ENCODE measurements around the gene CPLX3.

CPLX3 gene

GRCh38 chr15:74804935-74805334, 21.5 kb upstream of the CPLX3 start:
- DNase-seq = no peak

- DNase-seq = no peak
These were observed 19.1 kb upstream of the CPLX3 start for GRCh38 chr15:74807282-74807681.

GRCh38 chr15:74808078-74808839, 18.2 kb upstream of the CPLX3 start:
- no peak for DNase-seq

- no peak for DNase-seq
These were observed 17.6 kb upstream of the CPLX3 start for GRCh38 chr15:74808840-74809229.

- DNase-seq = no peak
These were observed 17.2 kb upstream of the CPLX3 start for GRCh38 chr15:74809242-74809641.

- DNase-seq = no peak
These were observed 16.5 kb upstream of the CPLX3 start for GRCh38 chr15:74809956-74810355.

GRCh38 chr15:74812533-74812932, 13.9 kb upstream of the CPLX3 start, which contains the start of gene LMAN1L:
Gene LMAN1L (plus strand): TSS chr15:74812835. CDS start chr15:74812855, 20 bp downstream.
- no peak for DNase-seq

GRCh38 chr15:74815121-74815934, 11.1 kb upstream of the CPLX3 start:
- no peak for DNase-seq

- DNase-seq = no peak
These were observed 10.5 kb upstream of the CPLX3 start for GRCh38 chr15:74815961-74816360.

GRCh38 chr15:74816624-74817369, 9.6 kb upstream of the CPLX3 start:
- no peak for DNase-seq

GRCh38 chr15:74817370-74817737, 9.1 kb upstream of the CPLX3 start:
- DNase-seq = no peak

- DNase-seq = no peak
These were observed 6.4 kb upstream of the CPLX3 start for GRCh38 chr15:74820056-74820455.

GRCh38 chr15:74821091-74821789, 5.2 kb upstream of the CPLX3 start:
- no peak for DNase-seq

GRCh38 chr15:74821790-74822158, 4.7 kb upstream of the CPLX3 start:
- no peak for DNase-seq

- DNase-seq = no peak
These were observed 4.2 kb upstream of the CPLX3 start for GRCh38 chr15:74822233-74822632.

GRCh38 chr15:74823324-74823723, 3.1 kb upstream of the CPLX3 start:
- no peak for DNase-seq

GRCh38 chr15:74824976-74825375, 1.5 kb upstream of the CPLX3 start:
- no peak for DNase-seq

- no peak for DNase-seq
These were observed 561 bp upstream of the CPLX3 start for GRCh38 chr15:74825866-74826265.

- no peak for DNase-seq
These were observed 494 bp downstream of the CPLX3 start for GRCh38 chr15:74826921-74827320.

- no peak for DNase-seq
These were observed 1.2 kb downstream of the CPLX3 start for GRCh38 chr15:74827614-74828013.

GRCh38 chr15:74828835-74829234, 2.4 kb downstream of the CPLX3 start:
- DNase-seq = no peak

- no peak for DNase-seq
These were observed 3.1 kb downstream of the CPLX3 start for GRCh38 chr15:74829486-74829885.

- no peak for DNase-seq
These were observed 3.6 kb downstream of the CPLX3 start for GRCh38 chr15:74829991-74830390.
